Cerebellar cortex (tissue), 1 donor: Measurements from ENCODE around the gene SEPTIN1.
A peak's percentile ranks its signal among the peaks of the same experiment; 100 is the strongest.
"Not testable (repeated sequence)": the region's sequence is repeated elsewhere in the genome, so short reads cannot be mapped to it uniquely, and the experiment has no call there.

Source experiments
- DNase-seq: peaks from one replicate; pipeline ENCODE4 v3.0.0-alpha.2; 2015; ENCODE audit warnings: low spot score

The SEPTIN1 gene

DNA sequence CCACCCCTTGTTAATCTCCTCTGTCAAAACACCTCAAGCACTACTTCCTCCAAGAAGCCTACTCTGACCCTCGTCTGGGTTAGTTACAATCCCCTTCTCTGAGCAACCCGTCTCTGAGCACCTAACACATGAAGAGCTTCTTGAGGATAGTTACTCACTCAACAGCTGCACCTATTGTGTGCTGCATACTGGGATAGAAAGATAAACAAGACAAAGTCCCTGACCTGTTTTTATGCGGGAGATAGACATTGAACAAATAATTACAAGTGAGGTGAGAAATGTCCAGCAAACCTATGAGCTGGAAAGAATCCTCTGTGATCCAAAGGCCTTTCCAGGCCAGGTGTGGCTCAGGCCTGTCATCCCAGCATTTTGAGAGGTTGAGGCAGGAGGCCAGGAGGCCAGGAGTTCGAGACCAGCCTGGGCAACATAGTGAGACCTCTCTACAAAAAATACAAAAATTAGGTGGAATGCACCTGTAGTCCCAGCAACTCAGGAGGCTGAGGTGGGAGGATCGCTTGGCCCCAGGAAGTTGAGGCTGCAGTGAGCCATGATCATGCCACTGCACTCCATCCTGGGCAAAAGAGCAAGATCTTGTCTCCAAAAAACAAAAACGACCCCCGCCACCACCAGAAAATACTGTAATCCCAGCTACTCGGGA, 19.5 kb upstream of the SEPTIN1 start:
- no peak for DNase-seq

DNA sequence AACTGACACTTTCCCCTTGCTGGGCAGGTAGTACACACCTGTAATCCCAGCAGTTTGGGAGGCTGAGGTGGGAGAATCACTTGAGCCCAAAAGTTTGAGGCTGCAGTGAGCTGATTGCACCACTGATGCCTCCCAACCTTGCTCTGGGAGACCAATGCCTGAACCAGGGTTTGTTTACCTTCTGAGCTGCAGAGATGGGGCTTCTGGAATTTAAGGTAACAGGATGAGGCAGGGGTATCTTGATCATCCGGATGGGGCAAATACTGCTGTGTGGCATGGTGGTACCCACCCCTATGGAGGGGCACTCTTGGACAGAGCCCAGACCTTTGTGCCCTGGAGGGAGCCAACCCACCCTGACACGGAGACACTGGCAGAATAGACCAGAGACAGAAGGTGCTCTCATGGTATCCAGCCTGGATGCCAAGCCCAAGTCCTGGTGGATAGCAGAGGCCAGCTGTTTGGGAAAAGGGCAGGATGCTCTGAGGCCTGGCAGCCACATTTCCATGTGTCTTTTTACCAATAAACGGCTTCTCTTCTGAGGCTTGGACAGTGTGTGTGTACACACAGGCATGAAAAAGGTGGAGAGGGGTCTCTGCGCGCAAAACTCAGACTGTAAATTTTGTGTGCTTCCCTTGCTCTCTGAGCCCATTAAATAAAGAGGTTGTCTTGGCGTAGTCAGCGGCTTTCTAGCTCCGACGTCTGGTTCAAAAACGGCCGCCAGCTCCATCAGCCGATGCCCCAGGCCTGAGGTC, 17.2 kb upstream of the SEPTIN1 start:
- no peak for DNase-seq

DNA sequence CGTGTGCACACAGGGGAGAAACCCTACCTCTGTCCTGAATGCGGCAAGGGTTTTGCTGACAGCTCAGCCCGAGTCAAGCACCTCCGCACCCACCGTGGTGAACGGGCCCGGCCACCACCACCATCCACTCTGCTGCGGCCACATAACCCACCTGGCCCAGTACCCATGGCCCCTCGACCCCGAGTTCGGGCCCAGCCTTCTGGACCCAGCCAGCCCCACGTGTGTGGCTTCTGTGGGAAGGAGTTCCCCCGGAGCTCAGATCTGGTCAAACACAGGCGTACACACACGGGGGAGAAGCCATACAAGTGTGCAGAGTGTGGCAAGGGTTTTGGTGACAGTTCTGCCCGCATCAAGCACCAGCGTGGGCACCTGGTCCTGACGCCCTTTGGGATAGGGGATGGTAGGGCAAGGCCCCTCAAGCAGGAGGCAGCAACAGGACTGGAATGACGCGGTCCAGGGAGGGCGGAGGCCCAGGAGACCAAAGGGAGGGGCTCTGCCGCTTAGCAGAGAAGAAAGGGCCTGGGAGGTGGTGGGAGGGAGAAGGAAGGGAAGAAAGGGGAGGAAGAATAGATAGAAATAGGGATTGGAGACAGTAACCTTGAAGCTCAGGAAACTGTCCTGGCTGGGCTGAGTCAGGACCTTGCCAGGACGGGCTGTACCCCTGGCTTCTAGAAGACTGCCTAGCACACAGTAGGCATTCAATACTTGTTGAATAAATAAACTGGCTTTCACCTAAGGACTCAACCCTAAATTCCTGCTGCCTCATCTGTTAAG, 16.5 kb upstream of the SEPTIN1 start:
- DNase-seq: no peak

DNA sequence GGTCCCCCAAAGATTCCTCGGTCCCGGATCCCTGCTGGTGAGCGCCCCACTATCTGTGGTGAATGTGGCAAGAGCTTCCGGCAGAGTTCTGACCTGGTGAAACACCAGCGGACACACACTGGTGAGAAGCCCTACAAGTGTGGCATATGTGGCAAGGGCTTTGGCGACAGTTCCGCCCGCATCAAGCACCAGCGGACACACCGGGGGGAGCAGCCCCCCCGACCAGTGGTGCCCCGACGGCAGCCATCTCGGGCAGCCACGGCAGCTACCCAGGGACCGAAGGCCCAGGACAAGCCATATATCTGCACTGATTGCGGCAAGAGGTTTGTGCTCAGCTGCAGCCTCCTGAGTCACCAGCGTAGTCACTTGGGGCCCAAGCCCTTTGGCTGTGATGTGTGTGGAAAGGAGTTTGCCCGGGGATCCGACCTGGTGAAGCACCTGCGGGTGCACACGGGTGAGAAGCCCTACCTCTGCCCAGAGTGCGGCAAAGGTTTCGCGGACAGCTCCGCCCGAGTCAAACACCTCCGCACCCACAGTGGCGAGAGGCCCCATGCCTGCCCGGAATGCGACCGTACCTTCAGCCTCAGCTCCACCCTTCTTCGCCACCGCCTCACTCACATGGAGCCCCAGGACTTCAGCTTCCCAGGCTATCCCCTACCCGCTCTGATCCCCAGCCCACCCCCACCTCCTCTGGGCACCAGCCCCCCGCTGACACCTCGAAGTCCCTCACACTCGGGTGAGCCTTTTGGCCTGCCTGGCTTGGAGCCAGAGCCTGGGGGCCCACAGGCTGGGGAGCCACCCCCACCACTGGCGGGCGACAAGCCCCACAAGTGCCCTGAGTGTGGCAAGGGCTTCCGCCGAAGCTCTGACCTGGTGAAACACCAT, 15.7 kb upstream of the SEPTIN1 start:
- DNase-seq: no peak

DNA sequence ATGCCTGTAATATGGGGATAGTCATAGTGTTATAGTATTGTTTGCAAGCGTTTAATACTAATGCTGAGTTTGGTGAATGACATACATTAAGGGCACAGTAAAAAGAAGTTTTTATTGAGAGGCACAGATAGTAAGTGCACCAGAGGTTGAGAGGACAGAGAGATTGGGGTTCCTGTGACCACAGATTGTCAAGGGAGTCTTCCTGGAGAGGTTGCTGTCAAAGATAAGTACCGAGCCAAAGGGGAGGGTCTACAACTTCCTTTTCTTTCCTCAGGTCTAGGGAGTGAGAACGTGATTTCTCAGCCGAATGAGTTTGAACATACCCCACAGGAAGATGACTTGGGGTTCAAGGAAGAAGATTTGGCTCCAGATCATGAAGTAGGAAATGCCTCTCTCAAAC, 14.7 kb upstream of the SEPTIN1 start:
- no peak for DNase-seq

DNA sequence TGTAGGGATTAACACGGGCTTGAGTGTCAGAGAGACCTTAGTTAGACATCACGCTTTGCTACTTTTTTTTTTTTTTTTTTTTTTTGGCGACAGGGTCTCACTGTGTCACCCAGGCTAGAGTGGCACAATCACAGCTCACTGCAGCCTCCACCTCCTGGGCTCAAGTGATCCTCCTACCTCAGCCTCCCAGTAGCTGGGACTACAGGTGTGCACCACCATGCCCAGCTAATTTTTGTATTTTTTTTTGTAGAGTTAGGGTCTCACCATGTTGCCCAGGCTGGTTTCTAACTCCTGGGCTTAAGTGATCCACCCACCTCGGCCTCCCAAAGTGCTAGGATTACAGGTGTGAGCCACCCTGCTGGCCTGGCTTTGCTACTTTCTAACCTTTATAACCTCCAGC, 14.3 kb upstream of the SEPTIN1 start:
- not testable (repeated sequence) for DNase-seq

DNA sequence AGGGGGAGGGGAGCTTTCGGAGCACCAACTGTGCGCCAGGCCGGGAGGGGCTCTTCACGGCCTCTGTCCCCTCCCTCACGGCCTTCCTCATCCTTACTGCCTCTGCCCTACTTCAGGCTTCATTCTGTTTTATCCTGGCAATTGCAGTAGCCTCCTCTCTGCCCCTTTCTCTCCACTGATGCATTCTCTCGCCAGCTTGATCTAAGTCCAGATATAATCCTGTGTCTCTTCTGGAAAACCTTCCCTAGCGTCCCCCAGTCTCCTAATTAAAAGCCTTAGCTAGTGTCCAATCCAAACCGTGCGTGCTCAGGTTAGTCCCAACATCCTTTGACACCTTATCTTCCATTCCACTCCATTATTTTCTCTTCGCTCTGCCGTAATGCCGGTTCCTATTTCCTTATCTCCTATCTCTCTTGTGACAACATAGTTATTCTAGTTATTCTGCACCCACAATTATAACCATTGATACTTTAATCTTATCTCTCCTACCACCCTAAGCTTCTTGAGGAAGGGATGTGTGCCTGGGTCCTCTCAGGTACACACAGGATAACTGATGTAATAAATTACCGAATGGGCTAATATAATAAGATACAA, 13.7 kb upstream of the SEPTIN1 start:
- DNase-seq: no peak

DNA sequence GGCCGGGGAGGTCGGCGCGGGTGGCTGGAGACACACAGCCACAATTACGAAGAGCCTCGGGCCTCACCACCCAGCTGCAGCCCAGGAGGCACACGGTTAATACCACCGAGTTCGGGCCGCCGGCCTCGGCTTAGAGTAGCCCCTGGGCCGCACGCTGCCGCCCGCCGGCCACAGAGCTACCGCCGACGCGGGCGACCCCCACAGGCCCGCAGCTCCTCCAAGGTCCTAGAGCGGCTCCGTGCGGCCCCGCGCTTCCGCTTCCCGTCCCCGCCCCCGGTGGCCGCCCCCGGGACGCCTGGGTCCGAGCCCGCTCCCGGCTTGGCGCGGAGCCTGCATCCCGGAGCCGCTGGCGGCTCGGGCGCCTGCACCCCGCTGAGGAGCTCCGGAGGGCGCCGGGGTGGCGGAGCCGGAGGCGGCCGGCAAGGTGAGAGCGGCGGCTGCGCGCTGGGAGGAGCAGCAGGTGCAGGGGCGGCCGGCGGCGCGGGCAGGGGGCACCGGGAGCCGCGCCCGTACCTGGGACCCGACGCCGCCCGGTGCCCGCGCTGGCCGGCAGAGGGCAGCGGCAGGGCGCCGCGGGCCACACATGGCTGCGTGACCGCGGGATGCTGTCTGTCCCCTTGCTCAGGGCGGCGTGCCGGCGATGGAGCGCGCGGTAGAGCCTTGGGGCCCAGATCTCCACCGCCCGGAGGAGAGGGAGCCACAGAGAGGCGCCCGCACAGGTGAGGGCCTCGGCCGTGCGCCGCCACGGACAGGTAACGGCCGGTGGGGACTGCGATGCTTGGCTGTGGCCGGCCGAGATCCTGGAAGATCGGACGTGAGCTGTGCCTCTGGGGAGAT, 13.0 kb upstream of the SEPTIN1 start, which contains the start of gene ZNF48:
Gene ZNF48, plus strand, starts transcription at position 266 of the 837 bp plus-strand sequence. Its CDS starts 375 bp downstream, at position 641.
- peak; percentile 92 for DNase-seq

DNA sequence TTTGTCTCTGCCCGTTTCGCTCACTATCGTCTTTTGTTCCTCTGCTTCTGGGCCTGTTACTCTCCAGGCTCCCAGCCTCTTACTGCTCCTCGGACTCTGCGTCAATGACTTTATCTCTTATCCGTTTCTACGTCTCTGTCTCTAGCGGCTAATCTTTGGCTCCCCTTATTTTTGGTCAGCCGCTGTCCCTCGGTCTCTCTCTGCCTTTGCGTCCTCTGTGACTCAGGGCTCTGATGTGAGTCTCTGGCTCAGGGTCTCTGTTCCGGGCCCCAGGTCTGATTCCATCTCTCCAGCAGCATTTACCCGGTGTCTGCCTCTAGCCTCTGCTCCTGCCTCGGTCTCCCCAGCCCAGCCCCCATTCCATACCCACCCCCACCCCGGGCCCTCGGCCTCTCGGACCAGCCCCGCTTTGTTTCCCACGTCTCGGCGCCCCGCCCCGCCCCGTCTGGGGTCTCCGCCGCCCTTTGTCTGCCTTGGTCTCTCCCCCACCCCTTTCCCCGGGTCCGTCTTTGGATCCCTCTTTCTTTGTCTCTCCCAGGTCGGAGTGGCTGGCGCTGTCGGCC, 12.3 kb upstream of the SEPTIN1 start:
- DNase-seq: no peak

DNA sequence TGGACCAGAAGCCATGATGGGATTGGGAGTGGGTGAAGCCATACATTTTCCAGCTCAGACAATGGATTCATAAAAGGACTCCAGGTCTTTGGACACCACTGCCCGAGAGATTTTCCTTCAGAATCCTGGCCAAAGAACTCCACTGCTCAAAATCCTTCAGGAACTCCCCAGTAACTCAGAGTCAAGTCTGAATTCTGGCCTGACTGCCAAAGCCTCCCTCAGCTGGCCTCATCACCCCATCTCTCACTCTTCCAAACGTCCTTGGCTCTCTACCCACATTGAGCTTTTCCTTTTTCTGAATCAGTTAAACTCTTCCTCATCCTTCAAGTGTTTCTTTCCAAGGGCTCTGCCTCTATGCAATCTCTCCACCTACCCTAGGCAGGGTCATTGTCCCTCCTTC, 1.2 kb upstream of the SEPTIN1 start:
- no peak for DNase-seq

DNA sequence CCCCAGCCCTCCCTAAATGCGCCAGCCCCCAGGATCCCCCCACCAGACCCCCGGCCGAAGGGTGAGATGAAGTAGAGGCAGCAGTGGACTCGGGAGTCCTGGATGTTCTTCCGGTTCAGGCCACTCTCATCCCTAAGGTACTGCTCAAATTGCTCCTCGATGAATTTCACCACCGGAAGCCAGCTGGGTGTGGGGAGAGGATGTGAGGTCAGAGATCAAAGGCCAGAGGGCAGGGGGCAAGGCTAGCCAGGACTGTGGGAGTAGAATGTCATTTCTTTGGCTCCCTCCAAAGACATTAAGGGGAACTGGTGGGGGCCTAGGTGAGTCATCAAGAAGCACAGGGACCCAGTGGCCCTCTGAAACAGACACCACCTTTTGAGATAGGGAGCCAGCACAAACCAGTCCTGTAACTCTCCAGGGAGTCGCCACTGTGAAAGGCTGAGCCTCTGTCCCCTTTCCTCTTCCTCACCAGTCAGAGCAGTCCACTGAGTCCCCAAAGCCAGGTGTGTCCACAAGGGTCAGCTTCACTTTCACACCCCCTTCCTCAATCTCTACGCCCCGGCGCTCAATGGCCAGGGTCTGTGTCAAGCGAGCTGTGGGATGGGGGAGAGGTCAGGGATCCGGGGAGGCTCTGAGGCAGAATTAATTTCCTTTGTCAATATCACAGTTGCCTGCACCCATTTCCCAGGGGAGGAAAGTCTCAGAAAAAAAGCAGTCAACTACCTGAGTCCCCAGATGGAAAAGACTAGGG, 895 bp downstream of the SEPTIN1 start:
- no peak for DNase-seq

DNA sequence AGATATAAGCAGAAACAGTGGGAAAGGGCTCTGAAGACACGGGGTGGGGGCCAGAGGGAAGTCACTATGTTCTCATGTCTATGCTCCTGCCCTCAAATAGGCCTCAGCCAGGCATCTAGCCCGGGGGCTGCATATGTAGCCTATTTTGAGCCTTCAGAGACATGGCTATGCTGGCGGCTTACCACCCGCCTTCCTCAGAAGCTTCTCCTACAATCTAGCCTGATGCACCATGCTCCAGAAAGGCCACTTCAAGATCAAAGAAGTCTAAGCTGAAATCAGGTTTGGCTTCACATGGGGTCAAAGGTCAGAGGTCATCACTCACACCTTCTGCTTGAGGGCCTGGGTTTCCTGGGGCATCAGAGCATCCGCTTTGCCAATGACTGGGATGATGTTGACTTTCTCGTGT, 1.6 kb downstream of the SEPTIN1 start:
- DNase-seq: no peak

DNA sequence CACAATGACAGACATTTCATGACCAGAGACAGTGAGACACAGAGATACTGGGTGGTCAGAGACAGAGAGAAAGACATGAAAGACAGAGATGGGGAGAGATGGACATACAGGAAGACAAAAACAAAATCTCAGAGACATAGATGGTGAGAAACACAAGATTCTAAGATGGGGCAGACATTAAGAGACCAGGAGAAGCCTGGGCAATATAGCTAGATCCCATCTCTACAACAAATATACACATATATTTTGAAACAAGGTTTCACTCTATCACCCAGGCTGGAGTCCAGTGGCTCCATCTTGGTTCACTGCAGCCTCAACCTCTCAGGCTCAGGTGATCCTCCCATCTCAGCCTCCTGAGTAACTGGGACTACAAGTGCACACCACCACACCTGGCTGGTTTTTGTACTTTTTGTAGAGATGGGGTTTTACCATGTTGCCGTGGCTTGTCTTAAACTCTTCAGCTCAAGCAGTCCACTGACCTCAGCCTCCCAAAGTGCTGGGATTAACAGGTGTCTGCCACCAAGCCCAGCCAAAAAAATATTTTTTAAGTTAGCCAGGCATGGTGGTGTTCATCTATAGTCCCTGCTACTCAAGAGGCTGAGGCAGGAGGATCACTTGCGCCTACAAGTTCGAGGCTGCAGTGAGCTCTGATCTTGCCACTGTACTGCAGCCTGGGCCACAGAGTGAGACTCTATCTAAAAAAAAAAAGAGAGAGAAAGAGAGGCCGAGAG, 2.1 kb downstream of the SEPTIN1 start:
- DNase-seq: no peak

DNA sequence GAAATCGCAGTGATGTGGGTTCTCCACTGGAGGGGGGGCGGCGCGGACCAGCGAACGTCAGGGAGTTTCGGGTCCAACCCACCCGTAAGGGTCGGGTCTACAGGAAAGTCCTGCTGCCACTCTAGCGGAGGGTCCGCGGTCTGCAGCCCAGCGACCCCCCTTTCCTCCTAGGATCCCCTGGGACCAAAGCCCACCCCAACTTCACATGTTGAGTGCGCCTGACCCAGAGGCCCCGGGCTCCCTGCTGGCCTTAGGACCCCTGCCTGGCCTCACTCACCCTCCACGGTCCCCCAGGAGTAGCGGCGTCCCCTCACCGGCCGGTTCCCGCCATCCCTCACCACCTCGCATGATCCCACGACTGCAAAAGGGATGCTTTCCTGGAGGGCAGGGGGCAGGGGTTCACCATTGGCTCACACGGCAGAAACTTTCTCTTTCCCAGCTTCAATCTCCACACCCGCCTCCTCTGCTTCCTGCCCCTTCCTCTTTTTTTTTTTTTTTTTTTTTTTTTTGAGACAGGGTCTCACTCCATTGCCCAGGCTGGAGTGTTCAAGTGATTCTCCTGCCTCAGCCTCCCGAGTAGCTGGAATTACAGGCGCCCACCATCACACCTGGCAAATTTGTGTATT, 3.1 kb downstream of the SEPTIN1 start:
- no peak for DNase-seq

DNA sequence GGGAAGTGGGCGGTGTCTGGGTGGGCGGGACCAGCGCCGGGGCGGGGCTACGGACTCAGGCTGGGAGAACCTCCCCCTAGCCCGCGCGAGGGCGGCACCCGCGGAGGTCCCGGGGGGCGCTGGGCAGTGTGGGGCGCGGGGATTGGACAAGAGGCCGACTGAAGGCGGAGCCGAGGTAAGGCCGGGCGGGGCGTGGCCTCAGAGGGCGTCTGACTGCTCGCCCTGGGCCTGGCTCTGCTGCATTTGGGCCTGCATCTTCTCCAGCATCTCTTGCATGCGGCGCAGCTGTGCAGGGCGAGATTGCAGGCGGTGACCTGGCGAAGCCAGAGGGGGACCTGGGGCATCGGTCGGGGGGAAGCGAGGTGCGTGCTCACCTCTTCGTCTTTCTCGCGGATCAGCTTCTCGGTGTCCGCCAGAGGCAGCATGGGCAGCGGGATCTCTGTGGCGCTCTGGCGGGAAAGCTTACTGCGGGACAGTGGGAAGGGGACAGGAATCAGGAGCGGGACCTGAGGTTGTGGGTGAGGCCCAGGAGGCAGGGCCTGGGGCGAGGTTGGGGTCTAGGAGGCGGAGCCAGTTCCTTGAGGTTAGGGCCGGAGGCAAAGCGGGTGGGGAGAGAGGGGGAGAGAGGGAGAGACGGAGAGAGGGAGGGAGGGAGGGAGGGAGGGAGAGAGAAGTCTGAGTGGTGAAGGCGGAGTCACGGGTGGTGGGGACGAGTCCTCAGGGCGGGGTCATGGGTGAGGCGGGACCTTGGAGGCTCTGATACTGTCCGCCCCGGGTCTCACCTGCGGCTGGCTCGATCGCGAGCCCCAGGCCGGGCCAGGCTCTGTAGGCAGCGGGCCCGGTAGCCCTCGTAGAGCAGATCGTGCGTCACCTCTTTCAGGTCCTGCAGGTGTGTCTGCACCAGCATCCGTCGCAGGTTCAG, 3.9 kb downstream of the SEPTIN1 start:
- DNase-seq: peak; percentile 98

DNA sequence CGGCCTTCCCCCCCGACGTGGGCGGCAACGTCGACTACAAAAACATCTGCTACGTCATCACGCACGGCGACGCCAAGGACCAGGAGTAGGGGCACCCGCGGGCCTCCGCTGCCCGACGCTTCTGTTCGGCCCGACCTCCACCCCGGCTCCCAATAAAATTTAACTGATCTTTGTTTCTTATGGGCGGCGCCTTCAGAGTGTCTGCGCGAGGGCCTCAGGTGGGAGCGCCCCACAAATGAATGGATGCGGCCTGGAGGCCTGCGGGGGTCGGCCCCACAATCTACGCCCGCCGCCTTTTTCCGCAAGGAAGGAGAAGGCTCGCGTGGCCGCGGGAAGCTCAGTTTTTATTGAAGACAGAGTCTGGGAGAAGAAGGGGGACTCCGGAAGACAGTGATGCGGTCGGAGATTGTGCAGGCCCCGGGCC, 4.5 kb downstream of the SEPTIN1 start:
- DNase-seq: peak; percentile 93
